ENCODE results near the gene SSU72.
"Not testable (repeated sequence)": the region's sequence is repeated elsewhere in the genome, so short reads cannot be mapped to it uniquely, and the experiment has no call there.

The SSU72 gene

GRCh38 chr1:1594602-1595260 is 20.1 kb upstream of the SSU72 start:
- DNase-seq = peak in 2 of 3 experiments; percentile 44 to 57

DNA sequence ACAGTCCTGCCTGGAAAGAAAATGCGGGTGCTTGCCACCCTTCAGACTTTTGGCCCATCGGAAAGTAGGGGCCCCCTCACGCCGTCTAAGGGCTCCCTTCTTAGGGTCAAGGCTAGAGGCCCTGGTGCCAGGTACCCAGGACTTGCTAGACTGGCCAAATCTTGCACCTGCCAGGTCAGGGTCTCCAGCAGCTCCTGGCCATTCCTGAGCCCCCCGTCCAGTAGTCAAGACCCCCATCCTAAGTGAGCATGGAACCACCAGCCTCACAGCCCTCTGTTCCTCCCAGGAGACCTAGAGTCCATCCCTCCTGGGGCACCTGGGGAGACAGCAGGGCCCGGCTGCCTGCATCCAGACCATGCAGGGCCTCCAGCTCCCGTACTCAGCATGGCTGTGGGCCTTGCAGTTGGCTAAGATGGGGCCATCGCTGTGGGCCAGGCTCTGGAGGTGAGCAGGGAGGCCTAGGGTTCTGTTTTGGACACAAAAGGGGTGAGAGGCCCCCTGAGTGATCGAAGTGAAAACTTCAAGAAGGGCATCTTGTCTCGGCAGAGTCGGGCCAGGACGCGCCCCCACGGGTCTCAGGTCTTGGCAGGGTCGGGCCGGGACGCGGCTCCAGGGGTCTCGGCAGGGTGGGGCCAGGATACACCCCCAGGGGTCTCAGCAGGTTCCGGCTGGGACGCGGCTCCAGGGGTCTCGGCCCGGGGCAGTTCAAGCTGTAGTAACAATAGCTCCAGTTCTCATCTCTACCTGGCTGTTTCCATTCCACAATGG is 19.4 kb upstream of the SSU72 start:
- no peak for DNase-seq

GRCh38 chr1:1591452-1591851 is 16.8 kb upstream of the SSU72 start:
- no peak for DNase-seq

DNA sequence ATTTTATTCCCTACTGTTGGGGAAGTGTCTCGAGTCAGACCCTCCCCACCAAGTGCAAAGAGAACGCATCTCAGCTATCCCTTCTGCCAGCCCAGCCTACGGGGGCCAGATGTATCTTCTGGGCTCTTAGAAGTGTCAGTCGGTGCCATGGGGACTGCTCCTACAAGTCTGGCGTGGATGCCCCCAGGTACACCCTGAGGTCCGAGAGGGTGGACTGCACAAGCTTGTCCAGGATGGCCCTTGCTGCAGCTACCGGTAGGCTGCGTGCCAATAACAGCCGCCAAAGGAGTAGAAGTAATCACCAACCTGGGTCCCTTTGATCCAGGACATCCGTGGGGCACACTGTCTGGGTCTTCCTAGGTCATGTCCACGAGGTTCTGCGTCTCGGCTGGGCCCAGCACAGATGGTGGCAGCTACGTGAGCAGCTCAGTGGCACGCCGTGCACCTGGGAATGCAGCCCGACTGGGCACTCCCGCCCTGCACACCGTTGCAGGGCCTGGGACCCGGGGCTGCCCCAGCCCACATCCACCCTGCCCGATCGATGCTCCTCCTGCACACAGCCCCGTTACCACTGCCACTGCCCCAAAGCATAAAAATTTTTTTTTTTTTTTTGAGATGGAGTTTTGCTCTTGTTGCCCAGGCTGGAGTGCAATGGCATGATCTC is 8.8 kb upstream of the SSU72 start:
- DNase-seq = no peak

DNA sequence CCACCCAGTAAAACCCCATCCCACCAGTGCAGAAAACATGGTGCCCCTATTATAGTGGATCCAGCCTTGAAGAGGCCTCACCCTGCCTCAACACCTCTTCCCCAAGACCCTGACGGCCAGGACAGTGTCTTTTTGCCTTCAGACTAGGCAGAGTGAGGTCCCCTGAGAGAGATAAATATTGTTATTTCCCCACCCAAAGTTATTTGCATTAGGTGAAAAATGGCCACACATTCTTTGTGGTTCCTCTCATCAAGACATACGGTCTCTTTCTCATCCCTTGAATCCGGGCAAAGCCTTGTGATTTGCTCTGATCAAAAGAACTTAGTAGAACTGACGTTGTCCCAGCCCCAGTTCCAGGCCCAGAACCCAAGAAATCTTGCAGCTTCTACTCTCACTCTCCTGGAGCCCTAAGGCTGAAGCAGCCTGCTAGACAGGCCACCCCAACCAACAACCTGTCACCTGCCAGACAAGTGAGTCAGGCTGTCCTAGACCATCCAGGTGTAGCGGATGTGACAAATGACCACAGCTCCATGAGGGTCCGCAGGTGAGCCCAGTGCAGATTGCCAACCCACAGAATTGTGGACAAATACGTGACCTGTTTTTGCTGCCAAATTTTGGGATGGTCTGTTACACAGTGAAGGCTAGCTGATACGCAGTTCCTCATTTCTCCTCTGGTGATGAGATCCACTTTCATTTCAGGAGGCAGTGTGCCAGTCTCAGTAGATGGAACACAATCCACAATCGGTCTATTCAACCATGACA is 8.1 kb upstream of the SSU72 start:
- DNase-seq = no peak

- DNase-seq = no peak
These were observed 3.8 kb upstream of the SSU72 start for GRCh38 chr1:1578371-1578940.

GRCh38 chr1:1577367-1578011 is 2.8 kb upstream of the SSU72 start:
- no peak for DNase-seq

- peak; percentile 84 to 88 (median 86) for DNase-seq
These were observed 581 bp downstream of the SSU72 start for GRCh38 chr1:1573843-1574720.

DNA sequence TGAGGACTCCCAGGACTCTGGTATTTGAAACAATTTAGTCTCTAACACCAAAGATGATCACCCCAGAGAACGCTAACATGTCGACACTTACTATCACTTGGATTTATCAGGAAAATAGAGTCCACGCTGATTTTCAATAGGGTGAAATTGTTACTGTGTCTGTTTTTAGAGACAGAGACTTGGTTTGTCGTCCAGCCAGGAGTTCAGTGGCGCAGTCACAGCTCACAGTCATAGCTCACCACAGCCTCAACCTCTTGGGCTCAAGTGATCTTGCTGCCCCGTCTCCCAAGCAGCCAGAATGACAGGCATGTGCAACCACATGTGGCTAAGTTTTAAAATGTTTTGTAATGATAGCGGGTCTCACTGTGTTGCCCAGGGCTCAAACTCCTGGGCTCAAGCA is 5.3 kb downstream of the SSU72 start:
- no peak for DNase-seq

DNA sequence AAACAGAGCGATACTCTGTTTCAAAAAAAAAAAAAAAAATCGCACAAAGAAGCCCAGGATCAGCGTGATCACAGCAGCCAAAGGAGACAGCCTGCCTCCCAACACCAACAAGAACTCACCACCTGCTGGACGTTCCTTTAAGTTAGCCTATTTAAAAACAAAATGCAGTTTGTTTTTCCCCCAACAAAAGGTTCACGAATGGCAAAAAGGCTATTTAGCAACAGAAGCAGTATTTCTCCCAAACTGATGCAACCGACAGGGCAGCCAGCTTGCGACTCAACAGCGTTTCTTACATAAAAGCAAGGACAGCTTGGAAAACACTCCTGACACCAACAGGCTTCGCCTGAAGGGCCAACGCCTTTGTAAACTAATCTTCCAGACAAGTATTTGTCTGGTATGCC is 6.8 kb downstream of the SSU72 start:
- no peak for DNase-seq

DNA sequence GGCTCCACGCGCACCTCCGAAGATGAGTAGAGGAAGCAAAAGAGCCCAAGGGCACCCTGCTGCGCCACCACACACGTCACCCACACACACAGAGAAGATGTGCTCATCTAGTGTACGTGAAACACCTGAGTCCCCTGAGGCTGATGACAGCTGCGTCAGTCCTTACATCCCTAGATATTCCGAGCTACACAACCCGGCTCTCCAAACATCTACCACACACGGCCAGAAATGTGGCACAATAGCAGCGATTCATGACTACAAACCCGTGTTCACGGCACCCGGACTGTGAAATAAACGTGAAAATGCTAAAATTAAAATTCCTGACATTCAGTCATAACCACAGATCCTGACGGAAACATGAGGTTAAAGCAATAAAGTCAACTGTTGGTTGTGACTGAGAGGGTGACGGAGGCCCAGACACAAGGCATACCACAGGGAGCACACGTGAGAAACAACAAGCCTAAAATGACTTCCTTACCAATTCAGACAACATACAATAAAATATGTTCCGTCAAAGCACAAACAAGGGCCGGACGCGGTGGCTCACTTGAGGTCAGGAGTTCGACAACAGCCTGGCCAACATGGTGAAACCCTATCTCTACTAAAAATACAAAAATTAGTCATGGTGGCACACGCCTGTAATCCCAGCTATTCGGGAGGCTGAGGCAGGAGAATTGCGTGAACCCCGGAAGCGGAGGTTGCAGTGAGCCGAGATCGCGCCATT is 7.3 kb downstream of the SSU72 start:
- DNase-seq = no peak

DNA sequence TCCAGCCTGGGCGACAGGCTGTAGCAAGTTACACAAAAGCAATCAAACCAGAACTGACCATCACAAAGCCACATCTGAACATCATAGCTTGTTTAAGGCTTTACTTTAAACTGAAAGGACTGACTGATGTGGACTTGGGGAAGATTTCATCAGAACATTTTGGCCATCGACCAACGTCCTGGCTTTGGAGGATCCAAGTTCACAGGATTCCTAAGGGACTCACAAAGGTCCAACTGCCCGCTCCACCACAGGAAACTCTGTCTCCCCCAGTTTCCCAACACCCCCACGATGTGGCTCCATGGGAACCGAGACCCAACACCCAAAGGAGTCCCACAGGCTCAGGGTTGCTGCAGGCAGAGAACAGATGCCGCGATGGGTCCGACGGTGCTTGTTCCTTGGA is 9.3 kb downstream of the SSU72 start:
- DNase-seq = no peak

GRCh38 chr1:1564268-1564667 is 10.4 kb downstream of the SSU72 start:
- no peak for DNase-seq

DNA sequence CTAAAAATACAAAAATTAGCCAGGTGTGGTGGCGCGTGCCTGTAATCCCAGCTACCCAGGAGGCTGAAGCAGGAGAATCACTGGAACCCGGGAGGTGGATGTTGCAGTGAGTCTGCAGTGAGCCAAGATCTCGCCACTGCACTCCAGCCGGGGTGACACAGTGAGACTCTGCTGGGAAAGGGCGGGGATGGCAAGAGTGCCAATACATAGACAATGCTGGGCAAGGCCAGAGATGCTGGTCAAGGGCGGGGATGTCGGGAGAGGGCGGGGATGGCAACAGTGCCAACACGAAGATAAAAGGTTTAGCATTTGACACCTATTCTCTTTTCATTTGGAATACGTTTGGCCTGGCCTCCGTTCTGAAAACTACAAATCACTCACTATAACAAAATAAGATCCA is 11.0 kb downstream of the SSU72 start:
- DNase-seq = no peak

GRCh38 chr1:1562556-1563195 is 12.0 kb downstream of the SSU72 start:
- DNase-seq = no peak

DNA sequence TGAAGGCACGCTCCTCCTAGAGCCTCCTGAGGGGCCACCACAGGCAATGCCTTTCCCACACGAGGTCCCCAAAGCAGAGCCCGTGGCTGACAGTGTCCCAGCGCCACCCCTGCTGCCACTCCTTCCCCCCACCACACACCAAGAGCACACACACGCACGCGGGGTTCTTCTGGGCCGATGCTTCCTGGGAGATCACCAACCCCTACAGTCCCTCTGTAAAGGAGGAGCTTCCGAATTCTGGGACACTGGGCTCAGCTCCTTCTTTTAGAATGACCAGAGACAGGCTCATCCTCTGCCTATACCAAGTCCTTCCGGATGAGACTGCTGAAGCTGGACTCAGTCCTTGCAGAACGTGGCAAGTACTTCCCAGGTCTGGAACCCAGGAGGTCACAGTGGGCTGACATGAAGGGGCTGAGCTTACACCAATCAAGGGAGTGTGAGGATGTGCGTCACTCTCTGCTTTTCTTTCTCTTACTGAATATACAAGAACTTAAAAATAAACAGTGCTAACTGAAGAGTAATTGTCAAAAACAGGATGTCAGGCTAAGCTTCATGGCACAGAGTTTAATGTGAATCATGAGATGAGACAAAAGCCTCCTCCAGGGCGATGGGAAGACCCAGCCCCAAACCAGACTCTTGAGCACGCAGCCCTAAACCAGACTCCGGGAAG is 12.7 kb downstream of the SSU72 start:
- DNase-seq = no peak

GRCh38 chr1:1560178-1560577 is 14.5 kb downstream of the SSU72 start:
- no peak for DNase-seq

DNA sequence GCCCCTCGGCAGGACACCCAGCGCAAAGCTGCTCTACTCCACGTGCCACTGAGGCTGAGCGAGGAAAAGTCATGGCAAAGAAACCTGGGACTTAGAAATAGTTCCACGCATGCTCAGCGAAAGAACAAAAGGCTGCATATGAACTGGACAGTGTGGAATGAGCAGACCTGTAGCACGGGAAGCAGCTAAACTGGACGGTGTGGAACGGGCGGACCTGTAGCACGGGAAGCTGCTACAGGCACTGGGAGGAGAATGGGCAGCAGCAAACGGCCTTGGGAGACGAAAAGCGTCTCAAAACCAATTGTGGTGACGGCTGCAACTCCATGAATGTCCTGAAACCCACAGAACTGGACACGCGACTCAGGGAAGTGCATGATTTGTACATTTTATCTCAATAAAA is 15.6 kb downstream of the SSU72 start:
- no peak for DNase-seq

GRCh38 chr1:1558591-1558990 is 16.1 kb downstream of the SSU72 start:
- no peak for DNase-seq

DNA sequence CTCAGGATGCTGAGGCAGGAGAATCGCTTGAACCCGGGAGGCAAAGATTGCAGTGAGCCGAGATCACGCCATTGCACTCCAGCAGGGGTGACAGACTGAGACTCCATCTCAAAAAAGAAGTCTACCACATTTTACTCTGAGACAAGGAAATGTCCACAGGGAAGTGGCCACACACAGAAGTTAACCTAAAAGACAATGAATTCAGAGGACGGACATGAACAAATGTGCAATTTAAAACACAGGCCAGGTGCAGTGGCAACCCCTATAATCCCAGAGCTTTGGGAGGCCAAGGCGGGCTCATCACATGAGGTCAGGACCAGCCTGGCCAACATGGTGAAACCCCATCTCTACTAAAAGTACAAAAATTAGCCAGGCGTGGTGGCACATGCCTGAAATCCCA is 17.0 kb downstream of the SSU72 start:
- not testable (repeated sequence) for DNase-seq
